Measurements from ENCODE around the gene TMEM30A.

DNA sequence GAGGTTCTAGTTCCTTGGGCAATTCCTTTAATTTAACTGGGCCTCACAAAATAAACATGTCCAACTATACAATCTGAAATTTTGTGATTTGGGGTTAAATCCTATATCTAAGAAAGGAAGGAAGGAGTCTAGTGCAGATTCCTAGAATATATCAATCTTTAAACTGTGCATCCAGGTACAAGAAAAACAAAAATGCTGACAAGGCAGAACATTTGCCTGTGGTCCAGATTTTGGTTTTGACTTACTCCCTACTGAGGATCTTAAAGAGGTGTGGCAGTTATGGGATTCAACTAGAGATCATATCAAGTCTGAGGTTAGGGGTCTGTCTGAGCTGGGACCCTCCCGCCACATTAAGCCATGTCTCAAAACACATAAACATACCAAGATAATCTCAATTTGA is 23.3 kb downstream of the TMEM30A start:
- no peak for TF ChIP-seq POLR2A (IDR thresholded peaks at IDR 0.05)
- TF ChIP-seq, protein P1, sequence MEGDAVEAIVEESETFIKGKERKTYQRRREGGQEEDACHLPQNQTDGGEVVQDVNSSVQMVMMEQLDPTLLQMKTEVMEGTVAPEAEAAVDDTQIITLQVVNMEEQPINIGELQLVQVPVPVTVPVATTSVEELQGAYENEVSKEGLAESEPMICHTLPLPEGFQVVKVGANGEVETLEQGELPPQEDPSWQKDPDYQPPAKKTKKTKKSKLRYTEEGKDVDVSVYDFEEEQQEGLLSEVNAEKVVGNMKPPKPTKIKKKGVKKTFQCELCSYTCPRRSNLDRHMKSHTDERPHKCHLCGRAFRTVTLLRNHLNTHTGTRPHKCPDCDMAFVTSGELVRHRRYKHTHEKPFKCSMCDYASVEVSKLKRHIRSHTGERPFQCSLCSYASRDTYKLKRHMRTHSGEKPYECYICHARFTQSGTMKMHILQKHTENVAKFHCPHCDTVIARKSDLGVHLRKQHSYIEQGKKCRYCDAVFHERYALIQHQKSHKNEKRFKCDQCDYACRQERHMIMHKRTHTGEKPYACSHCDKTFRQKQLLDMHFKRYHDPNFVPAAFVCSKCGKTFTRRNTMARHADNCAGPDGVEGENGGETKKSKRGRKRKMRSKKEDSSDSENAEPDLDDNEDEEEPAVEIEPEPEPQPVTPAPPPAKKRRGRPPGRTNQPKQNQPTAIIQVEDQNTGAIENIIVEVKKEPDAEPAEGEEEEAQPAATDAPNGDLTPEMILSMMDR (IDR thresholded peaks at IDR 0.05): no peak

Measured in heart left ventricle (tissue), 13 donors.